Smooth muscle cell (in vitro differentiated cells): Measurements from ENCODE around the gene FGF2. TPM values are rescaled to one million over a fixed set of nuclear protein-coding genes. Genes with fewer than 3 reads are reported as not detected.
A peak's percentile ranks its signal among the peaks of the same experiment; 100 is the strongest.
"Not testable (repeated sequence)": the region's sequence is repeated elsewhere in the genome, so short reads cannot be mapped to it uniquely, and the experiment has no call there.

ENCODE experiments used
- DNase-seq: peaks from one replicate; lab custom pipeline; 2025; ENCODE audit not compliant: unreplicated experiment; lab: John Stamatoyannopoulos, UW
- H2AFZ ChIP-seq: fragments of 200-600 bp; sonication (generic); 2 replicates; pipeline ENCODE4 v1.6.0; 2016; ENCODE audit warnings: antibody characterized with exemption, low read depth, mild to moderate bottlenecking
- H3F3A ChIP-seq: fragments of 200-600 bp; sonication (generic); 2 replicates; pipeline ENCODE4 v1.6.0; 2017; ENCODE audit warnings: antibody characterized with exemption, low read depth
- H3K27ac ChIP-seq: fragments of 200-600 bp; sonication (generic); 2 replicates; pipeline ENCODE4 v1.5.1; 2016; ENCODE audit warnings: low read depth, mild to moderate bottlenecking
- H3K27me3 ChIP-seq: fragments of 200-600 bp; sonication (generic); 2 replicates; pipeline ENCODE4 v1.6.1; 2016; ENCODE audit warnings: low read depth, mild to moderate bottlenecking
- H3K36me3 ChIP-seq: fragments of 200-600 bp; sonication (generic); 2 replicates; pipeline ENCODE4 v1.5.1; 2016; ENCODE audit warnings: low read depth
- H3K4me1 ChIP-seq: fragments of 200-600 bp; sonication (generic); 2 replicates; pipeline ENCODE4 v1.5.1; 2016; ENCODE audit warnings: low read depth
- H3K4me2 ChIP-seq: fragments of 200-600 bp; sonication (generic); 2 replicates; pipeline ENCODE4 v1.6.0; 2016; ENCODE audit warnings: mild to moderate bottlenecking
- H3K4me3 ChIP-seq: fragments of 200-600 bp; sonication (generic); 2 replicates; pipeline ENCODE4 v1.5.1; 2016; ENCODE audit warnings: mild to moderate bottlenecking
- H3K79me2 ChIP-seq: fragments of 200-600 bp; sonication (generic); 2 replicates; pipeline ENCODE4 v1.6.0; 2016; ENCODE audit warnings: low read depth, mild to moderate bottlenecking
- H3K9ac ChIP-seq: fragments of 200-600 bp; sonication (generic); 2 replicates; pipeline ENCODE4 v1.6.0; 2016; ENCODE audit warnings: low read depth
- H3K9me3 ChIP-seq: fragments of 200-600 bp; sonication (generic); replicated peaks from 2 replicates; pipeline ENCODE4 v1.5.1; 2016; ENCODE audit warnings: low read depth
- H4K20me1 ChIP-seq: fragments of 200-600 bp; sonication (generic); 2 replicates; pipeline ENCODE4 v1.6.0; 2016; ENCODE audit warnings: low read depth
- WGBS: methylation state at CpG from one replicate; pipeline ENCODE4 v1.1.7; 2016; ENCODE audit warnings: low lambda C conversion rate; 5-methylcytosine and 5-hydroxymethylcytosine counted together
- polyA plus RNA-seq: library from polyadenylated mRNA; unstranded; fragments of >200 nt; fragmentation: Nextera tagmentation; extraction: Ambion mirVana; gene quantifications from 2 replicates; pipeline ENCODE4 v1.2.1, GENCODE V29; 2016
- total RNA-seq: library from RNA; depleted of rRNA; stranded (reverse); fragments of >200 nt; gene quantifications from 2 replicates; pipeline ENCODE4 v1.2.3, GENCODE V29; 2014
- TF ChIP-seq, protein P1 (sequence below): fragments of 200-600 bp; sonication (generic); IDR thresholded peaks from 2 replicates; pipeline ENCODE4 v1.5.1; 2017; ENCODE audit warnings: borderline replicate concordance, mild to moderate bottlenecking, antibody characterized with exemption; ENCODE audit not compliant: insufficient read depth, poor library complexity, severe bottlenecking

The FGF2 gene
- total and polyA plus RNA-seq, 2 experiments from 2014 or later = 11.8 to 18.9 TPM

DNA sequence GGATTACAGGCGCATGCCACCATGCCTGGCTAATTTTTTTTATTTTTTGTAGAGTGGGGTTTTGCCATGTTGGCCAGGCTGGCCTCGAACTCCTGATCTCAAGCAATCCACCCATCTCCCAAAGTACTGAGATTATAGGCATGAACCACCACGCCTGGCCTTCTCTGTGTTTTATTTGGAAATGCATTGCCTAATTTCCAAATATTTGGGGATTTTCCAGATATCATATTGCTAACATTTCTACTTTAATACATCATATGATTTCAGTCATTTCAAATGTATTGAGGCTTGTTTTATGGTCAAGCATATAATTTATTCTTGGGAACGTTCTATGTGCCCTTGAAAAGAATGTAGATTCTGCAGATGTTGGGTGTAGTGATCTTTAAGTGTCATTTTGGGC lies 38.8 kb downstream of the FGF2 start:
- Histone ChIP-seq H3K4me3 (no peak overlapping the region), H3F3A (no peaks in the 10 kb centered on the region), H3K27ac (no peak overlapping the region), H2AFZ (no peak overlapping the region), H3K4me1 (no peaks in the 10 kb centered on the region), H4K20me1 (no peaks in the 10 kb centered on the region), H3K27me3 (no peaks in the 10 kb centered on the region), H3K9me3 (no peaks in the 10 kb centered on the region), H3K4me2 (no peak overlapping the region), H3K36me3 (no peaks in the 10 kb centered on the region), H3K79me2 (peaks cover 36% of the 10 kb centered on the region), H3K9ac (no peak overlapping the region)
- WGBS = 97% methylated on average over 4 of the region's 4 CpGs
- TF ChIP-seq, protein P1, sequence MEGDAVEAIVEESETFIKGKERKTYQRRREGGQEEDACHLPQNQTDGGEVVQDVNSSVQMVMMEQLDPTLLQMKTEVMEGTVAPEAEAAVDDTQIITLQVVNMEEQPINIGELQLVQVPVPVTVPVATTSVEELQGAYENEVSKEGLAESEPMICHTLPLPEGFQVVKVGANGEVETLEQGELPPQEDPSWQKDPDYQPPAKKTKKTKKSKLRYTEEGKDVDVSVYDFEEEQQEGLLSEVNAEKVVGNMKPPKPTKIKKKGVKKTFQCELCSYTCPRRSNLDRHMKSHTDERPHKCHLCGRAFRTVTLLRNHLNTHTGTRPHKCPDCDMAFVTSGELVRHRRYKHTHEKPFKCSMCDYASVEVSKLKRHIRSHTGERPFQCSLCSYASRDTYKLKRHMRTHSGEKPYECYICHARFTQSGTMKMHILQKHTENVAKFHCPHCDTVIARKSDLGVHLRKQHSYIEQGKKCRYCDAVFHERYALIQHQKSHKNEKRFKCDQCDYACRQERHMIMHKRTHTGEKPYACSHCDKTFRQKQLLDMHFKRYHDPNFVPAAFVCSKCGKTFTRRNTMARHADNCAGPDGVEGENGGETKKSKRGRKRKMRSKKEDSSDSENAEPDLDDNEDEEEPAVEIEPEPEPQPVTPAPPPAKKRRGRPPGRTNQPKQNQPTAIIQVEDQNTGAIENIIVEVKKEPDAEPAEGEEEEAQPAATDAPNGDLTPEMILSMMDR = no peak
- no peak for DNase-seq

DNA sequence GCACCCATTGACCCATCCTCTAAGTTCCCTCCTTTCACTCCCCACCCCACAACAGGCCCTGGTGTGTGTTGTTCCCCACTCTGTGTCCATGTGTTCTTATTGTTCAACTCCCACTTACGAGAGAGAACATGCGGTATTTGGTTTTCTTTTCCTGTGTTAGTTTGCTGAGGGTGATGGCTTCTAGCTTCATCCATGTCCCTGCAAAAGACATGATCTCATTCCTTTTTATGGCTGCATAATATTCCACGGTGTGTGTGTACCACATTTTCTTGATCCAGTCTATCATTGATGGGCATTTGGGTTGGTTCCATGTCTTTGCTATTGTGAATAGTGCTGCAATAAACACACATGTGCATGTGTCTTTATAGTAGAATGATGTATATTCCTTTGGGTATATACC lies 41.6 kb downstream of the FGF2 start:
- H3K9me3 ChIP-seq, H3K4me2 ChIP-seq, H3K36me3 ChIP-seq, H3K9ac ChIP-seq, H4K20me1 ChIP-seq, H3F3A ChIP-seq, H3K4me1 ChIP-seq, DNase-seq, H3K27ac ChIP-seq, H3K4me3 ChIP-seq, H3K27me3 ChIP-seq, H2AFZ ChIP-seq: not testable (repeated sequence)
- WGBS = over 99% methylated on average over 3 of the region's 3 CpGs
- peaks cover 38% of the 10 kb centered on the region for H3K79me2 ChIP-seq

DNA sequence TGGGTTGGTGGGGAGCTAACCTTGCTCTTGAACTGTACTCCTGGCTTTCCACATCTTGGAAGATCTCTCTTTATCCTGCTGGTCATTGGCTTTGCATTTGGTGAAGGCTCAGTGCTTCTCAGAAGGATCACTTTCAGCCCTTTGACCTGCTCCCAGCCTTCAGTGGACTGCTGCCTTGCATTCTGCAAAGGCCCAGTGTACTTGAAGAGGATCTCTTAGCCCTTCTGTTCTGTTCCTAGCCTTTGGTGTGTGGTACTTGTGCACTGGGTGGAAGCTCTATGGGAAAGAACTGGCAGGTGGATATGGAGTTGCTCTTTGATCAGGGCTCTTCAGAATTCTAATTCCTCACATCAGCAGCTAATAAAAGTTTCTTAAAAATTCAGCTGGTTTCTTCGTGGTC lies 46.5 kb downstream of the FGF2 start:
- no peak overlapping the region for H2AFZ ChIP-seq
- peaks cover 4% of the 10 kb centered on the region for H3K4me1 ChIP-seq
- H3F3A ChIP-seq = no peaks in the 10 kb centered on the region
- H3K9ac ChIP-seq = no peak overlapping the region
- 100% methylated on average over 1 of the region's 1 CpG for WGBS
- TF ChIP-seq, protein P1 = no peak
- peak overlapping the region; percentile 67 for H3K27ac ChIP-seq
- H3K79me2 ChIP-seq = peaks cover 29% of the 10 kb centered on the region
- H4K20me1 ChIP-seq = no peaks in the 10 kb centered on the region
- H3K27me3 ChIP-seq = no peaks in the 10 kb centered on the region
- H3K4me3 ChIP-seq = no peak overlapping the region
- peaks cover 5% of the 10 kb centered on the region for H3K36me3 ChIP-seq
- DNase-seq = no peak
- peak overlapping the region; percentile 34 for H3K4me2 ChIP-seq
- no peaks in the 10 kb centered on the region for H3K9me3 ChIP-seq

DNA sequence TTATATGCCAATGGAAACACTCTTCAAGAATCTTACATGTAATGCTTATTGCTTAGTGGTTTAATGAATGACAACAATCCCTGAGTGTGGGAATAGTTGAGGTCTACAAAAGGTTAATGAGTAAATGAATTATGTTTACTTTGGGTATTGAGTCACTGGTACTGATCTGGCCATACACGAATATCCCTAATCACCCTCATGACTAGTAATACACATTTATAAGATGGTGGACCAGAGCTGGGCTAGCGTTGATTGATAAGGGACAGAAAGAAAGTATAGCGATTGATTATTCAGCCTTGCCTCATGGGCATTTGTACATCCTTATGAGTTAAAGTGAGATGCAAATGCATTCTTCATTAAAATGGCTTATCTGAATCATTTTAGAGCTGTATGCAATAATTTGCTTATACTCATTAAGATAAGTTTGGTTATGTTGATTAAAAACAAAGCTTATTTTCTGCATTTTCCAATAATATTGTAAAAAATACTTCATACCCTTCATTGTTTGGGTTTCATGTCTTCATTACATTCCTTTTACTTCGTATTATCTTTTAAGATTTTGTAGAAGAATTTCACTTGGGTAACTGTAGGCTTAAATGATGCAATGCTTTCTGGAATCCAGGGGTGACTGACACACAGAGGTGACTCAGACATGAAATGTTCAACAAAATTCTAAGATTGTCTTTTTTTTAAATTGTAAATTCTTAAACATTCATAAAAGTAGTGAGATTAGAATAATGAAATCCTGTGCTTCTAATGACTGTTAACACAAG lies 47.4 kb downstream of the FGF2 start:
- peak overlapping the region; percentile 67 for H3K27ac ChIP-seq
- no peak overlapping the region for H3K9ac ChIP-seq
- no peaks in the 10 kb centered on the region for H3K9me3 ChIP-seq
- peaks cover 8% of the 10 kb centered on the region for H3K36me3 ChIP-seq
- no peak overlapping the region for H3K4me3 ChIP-seq
- H3K4me2 ChIP-seq = peak overlapping the region; percentile 34
- 50% methylated on average over 4 of the region's 4 CpGs for WGBS
- H4K20me1 ChIP-seq = no peaks in the 10 kb centered on the region
- TF ChIP-seq, protein P1 = no peak
- no peak for DNase-seq
- H3K79me2 ChIP-seq = peaks cover 21% of the 10 kb centered on the region
- H3K4me1 ChIP-seq = peaks cover 4% of the 10 kb centered on the region
- H2AFZ ChIP-seq = no peak overlapping the region
- no peaks in the 10 kb centered on the region for H3K27me3 ChIP-seq
- H3F3A ChIP-seq = no peaks in the 10 kb centered on the region
